B cell (primary cell): ENCODE results near the gene STARD10. TPM values are rescaled to one million over a fixed set of nuclear protein-coding genes. Genes with fewer than 3 reads are reported as not detected.
"Not testable (repeated sequence)": the region's sequence is repeated elsewhere in the genome, so short reads cannot be mapped to it uniquely, and the experiment has no call there.

Experiments
- ATAC-seq: fragments of 200-7000 bp; cut with Tn5 transposase; one replicate; pipeline ENCODE4 v1.10.0; 2021; ENCODE audit warnings: low read depth, mild to moderate bottlenecking, moderate number of reproducible peaks, moderate library complexity
- CTCF ChIA-PET: fragments of 350-600 bp; sonication (Branson Sonifier 250); formaldehyde crosslinking; loops from one replicate; lab custom pipeline; 2021; ENCODE audit warnings: antibody characterized with exemption, inconsistent platforms; lab: Charles Lee
- POLR2A ChIA-PET: fragments of 350-600 bp; sonication (Branson Sonifier 250); formaldehyde crosslinking; loops from one replicate; lab custom pipeline; 2021; ENCODE audit warnings: antibody characterized with exemption; lab: Charles Lee
- DNase-seq: peaks from one replicate; pipeline ENCODE4 v3.0.0; 2013
- H2AFZ ChIP-seq: 2 replicates; pipeline ENCODE4 v1.6.1; 2012; ENCODE audit warnings: mild to moderate bottlenecking, low read depth, low read length; ENCODE audit not compliant: insufficient read depth, poor library complexity, severe bottlenecking
- H3K27ac ChIP-seq, 2 donors: 1 replicate in 1 of 2; 2 replicates in 1 of 2; pipeline ENCODE4 v1.5.1; 2012 to 2013; ENCODE audit warnings: low read length in 2 of 2, mild to moderate bottlenecking in 2 of 2, moderate library complexity in 1 of 2
- H3K27me3 ChIP-seq, 4 experiments: fragments of 200-600 bp in 1 of 4; sonication (generic) in 1 of 4; replicated peaks in 1 of 4; 1 replicate in 2 of 4; 2 replicates in 2 of 4; pipeline versions ENCODE4 v1.6.1 to v1.7.0; 2013 to 2016; ENCODE audit warnings: low read length in 3 of 4, mild to moderate bottlenecking in 2 of 4, mixed read lengths in 1 of 4, moderate library complexity in 1 of 4; ENCODE audit not compliant: insufficient read depth in 4 of 4, control insufficient read depth in 3 of 4; ENCODE audit errors: control extremely low read depth in 1 of 4
- H3K36me3 ChIP-seq, 2 experiments: replicated peaks in 1 of 2; 1 replicate in 1 of 2; 2 replicates in 1 of 2; pipeline versions ENCODE4 v1.6.1 to v1.7.1; 2013; ENCODE audit warnings: low read length in 1 of 2; ENCODE audit not compliant: insufficient read depth in 2 of 2, control insufficient read depth in 1 of 2; ENCODE audit errors: control extremely low read depth in 1 of 2, extremely low read depth in 1 of 2
- H3K4me1 ChIP-seq, 2 donors: fragments of 200-600 bp in 1 of 2; sonication (generic) in 1 of 2; 1 replicate in 1 of 2; 2 replicates in 1 of 2; pipeline versions ENCODE4 v1.5.1 to v1.6.1; 2013 to 2017; ENCODE audit warnings: low read length in 2 of 2; ENCODE audit not compliant: control insufficient read depth in 2 of 2, insufficient read depth in 2 of 2
- H3K4me2 ChIP-seq: replicated peaks from 2 replicates; pipeline ENCODE3; 2012; ENCODE audit warnings: mild to moderate bottlenecking, low read depth, low read length; ENCODE audit not compliant: poor library complexity, severe bottlenecking
- H3K4me3 ChIP-seq, 5 experiments: fragments of 200-600 bp in 1 of 5; sonication (generic) in 1 of 5; 1 replicate in 3 of 5; 2 replicates in 2 of 5; pipeline versions ENCODE4 v1.5.1 to v1.7.0; 2011 to 2016; ENCODE audit warnings: low read length in 4 of 5, mild to moderate bottlenecking in 4 of 5, low read depth in 2 of 5, control low read depth in 1 of 5, moderate library complexity in 1 of 5; ENCODE audit not compliant: insufficient read depth in 1 of 5; ENCODE audit errors: control extremely low read depth in 1 of 5, extremely low read depth in 1 of 5
- H3K79me2 ChIP-seq: fragments of 200-600 bp; sonication (generic); one replicate; pipeline ENCODE4 v1.6.0; 2016; ENCODE audit warnings: low read length; ENCODE audit not compliant: control insufficient read depth, insufficient read depth
- H3K9ac ChIP-seq: fragments of 200-600 bp; sonication (generic); 2 replicates; pipeline ENCODE4 v1.6.1; 2017; ENCODE audit warnings: mild to moderate bottlenecking, low read length, moderate library complexity
- H3K9me3 ChIP-seq, 3 donors: one replicate each; pipeline versions ENCODE4 v1.6.1 to v1.7.1; 2013; ENCODE audit warnings: low read length in 2 of 3; ENCODE audit not compliant: control insufficient read depth in 2 of 3, insufficient read depth in 1 of 3; ENCODE audit errors: control extremely low read depth in 1 of 3
- H4K20me1 ChIP-seq: 2 replicates; pipeline ENCODE4 v1.6.0; 2012; ENCODE audit warnings: mild to moderate bottlenecking, low read length; ENCODE audit not compliant: insufficient read depth, control insufficient read depth, poor library complexity, severe bottlenecking
- H3K27ac Mint-ChIP-seq: one replicate; pipeline ENCODE4 v1.8.0; 2021; ENCODE audit warnings: mixed read lengths
- H3K27me3 Mint-ChIP-seq: one replicate; pipeline ENCODE4 v1.8.0; 2021; ENCODE audit warnings: mixed read lengths
- H3K4me1 Mint-ChIP-seq: one replicate; pipeline ENCODE4 v1.8.0; 2021; ENCODE audit warnings: mixed read lengths
- H3K4me3 Mint-ChIP-seq: one replicate; pipeline ENCODE4 v1.8.0; 2021; ENCODE audit warnings: mixed read lengths
- H3K9me3 Mint-ChIP-seq: one replicate; pipeline ENCODE4 v1.8.0; 2022; ENCODE audit warnings: mixed read lengths; ENCODE audit not compliant: insufficient read depth
- EZH2 ChIP-seq: IDR thresholded peaks from 2 replicates; pipeline ENCODE4 v1.6.1; 2012; ENCODE audit warnings: borderline replicate concordance, low read depth, mild to moderate bottlenecking, moderate library complexity, low read length; ENCODE audit not compliant: insufficient read depth, poor library complexity, severe bottlenecking
- WGBS: methylation state at CpG from one replicate; pipeline ENCODE4 v1.1.5; 2013; ENCODE audit warnings: missing lambda C conversion rate; ENCODE audit not compliant: insufficient coverage; 5-methylcytosine and 5-hydroxymethylcytosine counted together
- intact Hi-C: fragments of 100-400 bp; cut with micrococcal nuclease; formaldehyde crosslinking; loops from one replicate; pipeline ENCODE4 v1.10.0; 2022
- polyA plus RNA-seq: library from polyadenylated mRNA; depleted of rRNA; stranded (reverse); fragments of >200 nt; gene quantifications from 2 replicates; pipeline ENCODE4 v1.2.3, GENCODE V29; 2012
- total RNA-seq, 2 donors: library from RNA; stranded (reverse); fragments of 120-200 nt in 1 of 2; gene quantifications; 1 replicate in 1 of 2; 2 replicates in 1 of 2; pipeline versions ENCODE4 v1.2.3 to v1.2.4, GENCODE V29; 2013 to 2022
- TF ChIP-seq, protein P1 (sequence below): fragments of 200-600 bp; IDR thresholded peaks from one replicate; pipeline ENCODE4 v1.8.0; 2022; ENCODE audit warnings: antibody characterized with exemption, mild to moderate bottlenecking

Gene STARD10
- total and polyA plus RNA-seq, 2 donors (not counting 1 experiment from before 2014, with no cell fraction given) = 37.5 to 39.2 TPM

DNA sequence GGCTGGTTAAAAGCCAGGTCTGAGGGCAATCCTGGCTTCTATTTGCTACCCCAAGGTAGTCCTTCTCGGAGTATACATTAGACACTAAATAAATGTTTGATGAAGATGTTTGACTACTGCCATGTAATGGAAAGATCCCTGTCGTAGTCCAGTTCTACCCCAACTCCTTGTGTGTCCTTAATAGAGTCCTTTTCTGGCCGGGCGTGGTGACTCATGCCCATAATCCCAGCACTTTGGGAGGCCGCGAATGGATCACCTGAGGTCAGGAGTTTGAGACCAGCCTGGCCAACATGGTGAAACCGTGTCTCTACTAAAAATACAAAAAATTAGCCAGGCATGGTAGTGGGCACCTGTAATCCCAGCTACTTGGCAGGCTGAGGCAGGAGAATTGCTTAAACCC lies 2.6 kb downstream of the STARD10 start:
- H3K27me3 Mint-ChIP-seq, H3K36me3 ChIP-seq, H3K4me3 ChIP-seq, intact Hi-C loops, H3K4me3 Mint-ChIP-seq, H3K9me3 Mint-ChIP-seq, H3K27ac ChIP-seq, H3K9ac ChIP-seq, H3K4me2 ChIP-seq, DNase-seq, H3K79me2 ChIP-seq, H3K27ac Mint-ChIP-seq, H3K27me3 ChIP-seq, H2AFZ ChIP-seq, H3K9me3 ChIP-seq, ATAC-seq, H4K20me1 ChIP-seq: not testable (repeated sequence)
- 98% methylated on average over 6 of the region's 7 CpGs for WGBS
- ChIA-PET POLR2A (interaction anchor here (0.7 to 4.8 kb wide), 2 partner anchors 23 to 42 kb away, joined by 5 to 39 read pairs; partner anchors contain the start of gene ATG16L2), CTCF (interaction anchor here (10.6 kb wide), 1 partner anchor 62 kb away, joined by 390 read pairs; no protein-coding TSS in a partner anchor)
- peaks cover 40 to 47% of the 10 kb centered on the region in 2 donors for H3K4me1 ChIP-seq
- peaks cover 55% of the 10 kb centered on the region for H3K4me1 Mint-ChIP-seq

DNA sequence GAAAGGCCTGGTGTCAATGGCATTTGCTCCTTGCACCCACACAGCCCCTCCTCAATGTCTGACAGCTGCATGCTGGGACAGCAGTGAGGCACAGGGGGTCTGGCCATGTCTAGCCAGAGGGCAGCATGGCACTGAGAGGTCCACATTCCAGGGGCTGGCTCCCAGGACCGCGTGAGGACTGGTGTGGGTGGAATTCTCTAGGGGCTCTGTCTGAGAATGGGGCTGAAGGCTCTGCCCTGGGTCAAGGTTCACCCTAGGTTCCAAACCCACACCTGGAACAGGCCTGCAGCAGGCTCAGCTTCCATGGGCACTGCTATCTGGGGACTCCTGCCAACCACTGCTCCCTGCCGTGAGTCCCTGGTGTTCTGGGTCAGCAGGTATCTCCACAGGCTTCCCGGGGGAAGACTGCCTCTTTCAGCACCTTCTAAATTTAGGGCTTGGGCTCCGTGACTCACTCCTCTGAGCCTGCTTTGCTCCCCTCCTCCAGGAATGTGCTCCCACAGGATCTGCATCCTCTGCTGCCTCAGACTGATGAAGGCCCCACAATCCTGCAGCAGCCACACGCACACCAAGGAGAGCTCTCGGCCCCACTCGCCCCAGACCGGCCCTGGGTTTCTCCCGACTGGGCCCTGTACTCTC lies 4.2 kb downstream of the STARD10 start:
- peaks cover 56% of the 10 kb centered on the region for H3K4me1 Mint-ChIP-seq
- H3K4me1 ChIP-seq = peaks cover 40 to 49% of the 10 kb centered on the region in 2 donors
- H3K79me2 ChIP-seq = peaks cover 10% of the 10 kb centered on the region
- ATAC-seq (no peak), DNase-seq (no peak)
- H3K4me2 ChIP-seq = no peak overlapping the region
- no peaks in the 10 kb centered on the region for H3K9me3 Mint-ChIP-seq
- H3K36me3 ChIP-seq = no peaks in the 10 kb centered on the region
- no peak overlapping the region for H3K4me3 ChIP-seq
- ChIA-PET POLR2A (no interaction called here), CTCF (interaction anchor here (1.2 to 10.6 kb wide), 2 partner anchors 11 to 60 kb away, joined by 3 to 390 read pairs; no protein-coding TSS in a partner anchor)
- no peaks in the 10 kb centered on the region for H4K20me1 ChIP-seq
- TF ChIP-seq EZH2 = no peak
- TF ChIP-seq, protein P1, sequence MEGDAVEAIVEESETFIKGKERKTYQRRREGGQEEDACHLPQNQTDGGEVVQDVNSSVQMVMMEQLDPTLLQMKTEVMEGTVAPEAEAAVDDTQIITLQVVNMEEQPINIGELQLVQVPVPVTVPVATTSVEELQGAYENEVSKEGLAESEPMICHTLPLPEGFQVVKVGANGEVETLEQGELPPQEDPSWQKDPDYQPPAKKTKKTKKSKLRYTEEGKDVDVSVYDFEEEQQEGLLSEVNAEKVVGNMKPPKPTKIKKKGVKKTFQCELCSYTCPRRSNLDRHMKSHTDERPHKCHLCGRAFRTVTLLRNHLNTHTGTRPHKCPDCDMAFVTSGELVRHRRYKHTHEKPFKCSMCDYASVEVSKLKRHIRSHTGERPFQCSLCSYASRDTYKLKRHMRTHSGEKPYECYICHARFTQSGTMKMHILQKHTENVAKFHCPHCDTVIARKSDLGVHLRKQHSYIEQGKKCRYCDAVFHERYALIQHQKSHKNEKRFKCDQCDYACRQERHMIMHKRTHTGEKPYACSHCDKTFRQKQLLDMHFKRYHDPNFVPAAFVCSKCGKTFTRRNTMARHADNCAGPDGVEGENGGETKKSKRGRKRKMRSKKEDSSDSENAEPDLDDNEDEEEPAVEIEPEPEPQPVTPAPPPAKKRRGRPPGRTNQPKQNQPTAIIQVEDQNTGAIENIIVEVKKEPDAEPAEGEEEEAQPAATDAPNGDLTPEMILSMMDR = no peak
- H3K27ac Mint-ChIP-seq = peak overlapping the region; percentile 26
- H2AFZ ChIP-seq = no peak overlapping the region
- H3K9ac ChIP-seq = no peak overlapping the region
- intact Hi-C loops = no loop called here
- H3K4me3 Mint-ChIP-seq = no peak overlapping the region
- H3K27me3 Mint-ChIP-seq = no peaks in the 10 kb centered on the region
- no peak overlapping the region for H3K27ac ChIP-seq
- 97% methylated on average over 5 of the region's 10 CpGs for WGBS
- no peaks in the 10 kb centered on the region for H3K9me3 ChIP-seq
- H3K27me3 ChIP-seq = no peaks in the 10 kb centered on the region
